Esophagus muscularis mucosa (tissue), 4 donors: ENCODE measurements around the gene LPAR1. TPM values are rescaled to one million over a fixed set of nuclear protein-coding genes. Genes with fewer than 3 reads are reported as not detected.

Experiments
- DNase-seq: peaks from one replicate; pipeline ENCODE4 v3.0.0-alpha.2; 2017; ENCODE audit errors: extremely low spot score
- H3K27ac ChIP-seq, 4 donors: fragments of 200-600 bp; sonication (generic); replicated peaks in 1 of 4; 1 replicate in 3 of 4; 2 replicates in 1 of 4; pipeline ENCODE4 v1.5.1; 2016 to 2019; ENCODE audit warnings: mild to moderate bottlenecking in 1 of 4
- H3K27me3 ChIP-seq, 4 donors: fragments of 200-600 bp; sonication (generic); one replicate each; pipeline versions ENCODE4 v1.5.1 to v1.6.0; 2016 to 2019
- H3K36me3 ChIP-seq, 4 donors: fragments of 200-600 bp; sonication (generic); one replicate each; pipeline ENCODE4 v1.5.1; 2016 to 2019
- H3K4me1 ChIP-seq, 4 donors: fragments of 200-600 bp; sonication (generic); one replicate each; pipeline ENCODE4 v1.5.1; 2016 to 2019
- H3K4me3 ChIP-seq, 4 donors: fragments of 200-600 bp; sonication (generic); 1 replicate in 2 of 4; 2 replicates in 2 of 4; pipeline ENCODE4 v1.5.1; 2016 to 2019; ENCODE audit warnings: mild to moderate bottlenecking in 4 of 4, moderate library complexity in 1 of 4
- H3K9me3 ChIP-seq, 4 donors: fragments of 200-600 bp; sonication (generic); 1 replicate in 3 of 4; 2 replicates in 1 of 4; pipeline ENCODE4 v1.5.1; 2016 to 2019
- EP300 ChIP-seq: sonication (generic); formaldehyde crosslinking; IDR thresholded peaks from one replicate; pipeline ENCODE4 v1.6.1; 2017; ENCODE audit warnings: antibody characterized with exemption
- POLR2A ChIP-seq: fragments of 450-650 bp; IDR thresholded peaks from one replicate; pipeline ENCODE4 v1.6.1; 2017; ENCODE audit warnings: antibody characterized with exemption, moderate library complexity, mild to moderate bottlenecking, low read depth
- POLR2AphosphoS5 ChIP-seq, 2 donors: sonication (generic); formaldehyde crosslinking; IDR thresholded peaks; one replicate each; pipeline ENCODE4 v1.6.1; 2017; ENCODE audit warnings: antibody characterized with exemption in 2 of 2
- whole genome bisulfite sequencing: methylation state at CpG from one replicate; pipeline ENCODE4 v1.1.5; 2018; 5-methylcytosine and 5-hydroxymethylcytosine counted together
- intact Hi-C: fragments of 100-400 bp; cut with DNase I; formaldehyde crosslinking; loops from one replicate; pipeline ENCODE4 v1.15.1; 2023
- total RNA-seq, 4 donors: library from RNA; depleted of rRNA; stranded (reverse); fragments of >200 nt; gene quantifications; one replicate each; pipeline versions ENCODE4 v1.1.0 to v1.2.1, GENCODE V29; 2016
- TF ChIP-seq, protein P1 (sequence below), 3 experiments: fragments of 200-600 bp in 2 of 3; fragments of 450-650 bp in 1 of 3; sonication (generic) in 2 of 3; IDR thresholded peaks; one replicate each; pipeline ENCODE4 v1.5.1; 2017 to 2019; ENCODE audit warnings: antibody characterized with exemption in 3 of 3, mild to moderate bottlenecking in 2 of 3, moderate library complexity in 1 of 3

Gene LPAR1
- total RNA-seq, 4 donors from 2014 or later = 34.1 to 55.5 (median 48.8) TPM

- H3K27me3 ChIP-seq = no peaks in the 10 kb centered on the region
- no peak overlapping the region for H3K4me3 ChIP-seq
- H3K36me3 ChIP-seq = no peaks in the 10 kb centered on the region
- WGBS = 93% methylated on average over 2 of the region's 2 CpGs
- H3K4me1 ChIP-seq = peaks cover 0 to 12% (median 0%) of the 10 kb centered on the region in 4 donors
- DNase-seq = no peak
- H3K9me3 ChIP-seq = no peaks in the 10 kb centered on the region
- TF ChIP-seq POLR2A (no peak), EP300 (no peak), POLR2AphosphoS5 (IDR thresholded peaks at IDR 0.05) (no peak)
- TF ChIP-seq, protein P1, sequence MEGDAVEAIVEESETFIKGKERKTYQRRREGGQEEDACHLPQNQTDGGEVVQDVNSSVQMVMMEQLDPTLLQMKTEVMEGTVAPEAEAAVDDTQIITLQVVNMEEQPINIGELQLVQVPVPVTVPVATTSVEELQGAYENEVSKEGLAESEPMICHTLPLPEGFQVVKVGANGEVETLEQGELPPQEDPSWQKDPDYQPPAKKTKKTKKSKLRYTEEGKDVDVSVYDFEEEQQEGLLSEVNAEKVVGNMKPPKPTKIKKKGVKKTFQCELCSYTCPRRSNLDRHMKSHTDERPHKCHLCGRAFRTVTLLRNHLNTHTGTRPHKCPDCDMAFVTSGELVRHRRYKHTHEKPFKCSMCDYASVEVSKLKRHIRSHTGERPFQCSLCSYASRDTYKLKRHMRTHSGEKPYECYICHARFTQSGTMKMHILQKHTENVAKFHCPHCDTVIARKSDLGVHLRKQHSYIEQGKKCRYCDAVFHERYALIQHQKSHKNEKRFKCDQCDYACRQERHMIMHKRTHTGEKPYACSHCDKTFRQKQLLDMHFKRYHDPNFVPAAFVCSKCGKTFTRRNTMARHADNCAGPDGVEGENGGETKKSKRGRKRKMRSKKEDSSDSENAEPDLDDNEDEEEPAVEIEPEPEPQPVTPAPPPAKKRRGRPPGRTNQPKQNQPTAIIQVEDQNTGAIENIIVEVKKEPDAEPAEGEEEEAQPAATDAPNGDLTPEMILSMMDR (IDR thresholded peaks at IDR 0.05) = no peak
- intact Hi-C loops = no loop called here
- H3K27ac ChIP-seq = no peak overlapping the region
Observed at GRCh38 chr9:110990481-110990880, 47.8 kb downstream of the LPAR1 start.

GRCh38 chr9:110986529-110986928 lies 51.7 kb downstream of the LPAR1 start:
- H3K4me1 ChIP-seq = no peaks in the 10 kb centered on the region
- WGBS = 90% methylated on average over 1 of the region's 1 CpG
- no peak overlapping the region for H3K4me3 ChIP-seq
- H3K27ac ChIP-seq = no peak overlapping the region
- no peak for DNase-seq
- intact Hi-C loops = no loop called here
- no peaks in the 10 kb centered on the region for H3K9me3 ChIP-seq
- H3K36me3 ChIP-seq = no peaks in the 10 kb centered on the region
- H3K27me3 ChIP-seq = no peaks in the 10 kb centered on the region
- TF ChIP-seq, protein P1 (IDR thresholded peaks at IDR 0.05) = no peak
- TF ChIP-seq POLR2A = no peak
- no peak for TF ChIP-seq POLR2AphosphoS5 (IDR thresholded peaks at IDR 0.05)
- no peak for TF ChIP-seq EP300

- intact Hi-C loops = no loop called here
- 81% methylated on average over 2 of the region's 2 CpGs for WGBS
- H3K27me3 ChIP-seq = no peaks in the 10 kb centered on the region
- TF ChIP-seq, protein P1 (IDR thresholded peaks at IDR 0.05) = no peak
- TF ChIP-seq EP300 = no peak
- no peak for TF ChIP-seq POLR2A
- no peak for TF ChIP-seq POLR2AphosphoS5 (IDR thresholded peaks at IDR 0.05)
- H3K4me3 ChIP-seq = no peak overlapping the region
- no peaks in the 10 kb centered on the region for H3K36me3 ChIP-seq
- no peak overlapping the region for H3K27ac ChIP-seq
- H3K9me3 ChIP-seq = no peaks in the 10 kb centered on the region
- no peaks in the 10 kb centered on the region for H3K4me1 ChIP-seq
- DNase-seq = no peak
Observed at GRCh38 chr9:110984890-110985437, 53.3 kb downstream of the LPAR1 start.

- H3K4me1 ChIP-seq = peaks cover 0 to 28% (median 24%) of the 10 kb centered on the region in 4 donors
- no peak for DNase-seq
Observed at GRCh38 chr9:110980261-110980660, 58.0 kb downstream of the LPAR1 start.

More at GRCh38 chr9:110980261-110980660, 58.0 kb downstream of the LPAR1 start:
- no peak for TF ChIP-seq POLR2A
- no peak for TF ChIP-seq EP300
- TF ChIP-seq, protein P1 (IDR thresholded peaks at IDR 0.05) = no peak
- no peak for TF ChIP-seq POLR2AphosphoS5 (IDR thresholded peaks at IDR 0.05)
- H3K36me3 ChIP-seq = no peaks in the 10 kb centered on the region
- H3K4me3 ChIP-seq = no peak overlapping the region
- no peaks in the 10 kb centered on the region for H3K27me3 ChIP-seq
- H3K27ac ChIP-seq = no peak overlapping the region
- intact Hi-C loops = no loop called here
- no peaks in the 10 kb centered on the region for H3K9me3 ChIP-seq
- WGBS = 74% methylated on average over 3 of the region's 3 CpGs
